Choroid plexus epithelial cell (primary cell): ENCODE measurements around the gene SPACA9.

Source experiments
- DNase-seq: peaks from one replicate; pipeline ENCODE4 v3.0.0-alpha.2; 2010; ENCODE audit warnings: low read depth
- H3K4me3 ChIP-seq: 2 replicates; pipeline ENCODE4 v1.5.1; 2011; ENCODE audit warnings: low read depth, mild to moderate bottlenecking, control low read depth, low read length, moderate library complexity
- TF ChIP-seq, protein P1 (sequence below): conservative IDR thresholded peaks from 2 replicates; pipeline ENCODE4 v1.5.1; 2011; ENCODE audit warnings: low read depth, mild to moderate bottlenecking, control low read depth, inconsistent platforms, low read length, moderate library complexity

The SPACA9 gene

DNA sequence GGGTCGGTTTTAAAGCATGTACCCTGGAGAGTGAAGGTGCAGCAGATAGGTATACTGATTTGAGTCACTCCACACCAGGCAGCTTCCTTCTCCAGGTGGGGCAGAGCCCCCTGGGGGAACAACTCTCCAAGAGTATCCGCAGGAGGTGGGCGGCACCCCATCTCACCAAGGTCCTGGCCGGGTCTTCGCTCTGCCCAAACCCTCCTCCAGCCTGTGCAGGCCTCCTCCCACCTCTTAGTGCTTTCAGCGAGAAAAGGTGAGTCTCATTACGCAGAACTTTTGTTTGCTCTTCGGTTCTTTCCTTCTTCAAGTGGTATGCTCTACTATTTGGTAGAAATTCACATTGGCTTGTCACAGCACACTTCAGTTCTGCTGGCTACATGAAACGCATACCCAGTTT is 13.7 kb downstream of the SPACA9 start:
- H3K4me3 ChIP-seq = no peak overlapping the region
- TF ChIP-seq, protein P1, sequence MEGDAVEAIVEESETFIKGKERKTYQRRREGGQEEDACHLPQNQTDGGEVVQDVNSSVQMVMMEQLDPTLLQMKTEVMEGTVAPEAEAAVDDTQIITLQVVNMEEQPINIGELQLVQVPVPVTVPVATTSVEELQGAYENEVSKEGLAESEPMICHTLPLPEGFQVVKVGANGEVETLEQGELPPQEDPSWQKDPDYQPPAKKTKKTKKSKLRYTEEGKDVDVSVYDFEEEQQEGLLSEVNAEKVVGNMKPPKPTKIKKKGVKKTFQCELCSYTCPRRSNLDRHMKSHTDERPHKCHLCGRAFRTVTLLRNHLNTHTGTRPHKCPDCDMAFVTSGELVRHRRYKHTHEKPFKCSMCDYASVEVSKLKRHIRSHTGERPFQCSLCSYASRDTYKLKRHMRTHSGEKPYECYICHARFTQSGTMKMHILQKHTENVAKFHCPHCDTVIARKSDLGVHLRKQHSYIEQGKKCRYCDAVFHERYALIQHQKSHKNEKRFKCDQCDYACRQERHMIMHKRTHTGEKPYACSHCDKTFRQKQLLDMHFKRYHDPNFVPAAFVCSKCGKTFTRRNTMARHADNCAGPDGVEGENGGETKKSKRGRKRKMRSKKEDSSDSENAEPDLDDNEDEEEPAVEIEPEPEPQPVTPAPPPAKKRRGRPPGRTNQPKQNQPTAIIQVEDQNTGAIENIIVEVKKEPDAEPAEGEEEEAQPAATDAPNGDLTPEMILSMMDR = no peak

DNA sequence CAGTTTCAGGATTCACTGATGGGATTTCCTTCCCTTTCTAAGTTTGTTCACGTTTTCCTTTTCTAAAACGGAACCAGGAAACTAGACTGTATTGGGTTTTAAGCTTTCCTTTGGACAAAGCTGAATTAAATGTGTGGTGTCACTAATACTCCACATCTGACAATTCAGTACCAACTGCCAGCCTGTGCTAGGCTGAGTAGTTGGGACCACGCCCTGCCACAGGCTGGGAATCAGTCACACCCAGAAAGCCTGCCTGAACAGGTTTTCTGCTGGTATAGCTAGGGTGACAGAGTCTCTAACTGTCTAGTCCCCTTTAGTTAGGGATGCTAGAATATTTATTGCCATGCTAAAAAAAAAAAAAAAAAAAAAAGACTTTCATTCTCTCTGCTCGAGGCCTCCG is 15.6 kb downstream of the SPACA9 start:
- TF ChIP-seq, protein P1 = no peak
- DNase-seq = no peak
- no peak overlapping the region for H3K4me3 ChIP-seq

More for the DNA sequence above, 13.7 kb downstream of the SPACA9 start:
- no peak for DNase-seq

DNA sequence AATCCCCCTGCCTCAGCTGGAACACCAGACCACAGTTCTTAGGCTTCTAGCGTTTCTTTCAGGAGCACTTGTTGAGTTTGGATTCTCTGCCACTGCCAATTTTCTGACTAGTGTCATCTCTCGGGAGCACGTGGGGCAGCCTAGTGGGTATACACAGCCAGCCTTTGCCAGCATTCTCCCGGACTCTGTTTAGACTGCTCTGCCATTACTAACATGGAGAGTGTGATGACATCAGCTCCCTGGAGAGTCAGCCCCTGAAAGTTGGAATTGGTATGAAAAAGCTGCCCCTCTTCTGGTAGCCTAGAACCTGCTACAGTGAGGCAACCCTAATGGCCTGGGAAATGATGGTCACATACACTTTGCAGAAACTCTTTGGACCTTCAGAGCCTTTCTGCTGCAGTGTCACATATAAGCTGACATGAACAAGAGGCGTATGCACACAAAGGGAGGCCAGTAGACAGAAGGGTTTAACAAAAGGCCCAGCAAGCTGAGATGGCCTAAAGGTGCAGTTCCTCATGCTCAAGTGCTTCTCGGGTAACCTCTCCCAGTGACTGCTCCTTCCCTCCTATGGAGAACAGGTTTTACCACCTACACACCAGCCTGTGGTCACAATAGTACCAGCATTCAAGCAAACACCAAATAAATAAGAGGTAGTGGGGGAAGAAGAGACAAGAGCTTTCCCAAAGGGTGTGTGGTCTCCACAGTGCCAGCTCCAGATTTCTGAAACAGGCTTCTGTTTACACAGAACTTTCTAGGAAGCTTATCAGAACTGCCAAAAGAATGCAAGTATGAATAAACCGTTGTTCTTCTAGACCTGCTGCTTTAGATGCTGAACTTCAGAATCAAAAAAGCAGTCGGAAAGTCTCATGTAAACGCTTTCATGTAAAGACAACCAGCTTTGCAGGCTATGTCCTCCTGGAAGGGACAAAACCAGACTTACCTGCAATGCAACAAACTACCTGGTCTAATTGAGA is 16.5 kb downstream of the SPACA9 start:
- TF ChIP-seq, protein P1 = no peak
- DNase-seq = no peak
- H3K4me3 ChIP-seq = no peak overlapping the region

DNA sequence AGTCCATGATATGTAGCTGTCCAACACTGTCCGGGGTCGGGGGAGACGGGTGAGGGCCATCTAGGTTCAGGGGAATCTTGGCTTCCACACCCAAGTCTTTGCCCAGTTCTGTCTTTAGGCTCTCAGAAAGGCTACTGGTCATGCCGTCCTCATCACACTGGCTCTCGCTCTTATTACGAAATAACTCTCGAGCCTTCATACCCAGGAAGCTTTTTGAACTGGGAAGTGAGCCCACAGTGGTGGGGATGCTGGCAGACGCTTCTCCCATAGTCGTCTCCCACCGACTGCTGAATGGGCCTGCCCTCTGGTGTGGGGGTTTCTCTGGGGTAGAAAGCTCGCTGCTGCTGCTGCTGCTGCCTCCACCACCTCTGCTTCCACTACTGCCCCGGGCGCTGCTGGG is 17.6 kb downstream of the SPACA9 start:
- DNase-seq = no peak
- TF ChIP-seq, protein P1 = no peak
- no peak overlapping the region for H3K4me3 ChIP-seq

DNA sequence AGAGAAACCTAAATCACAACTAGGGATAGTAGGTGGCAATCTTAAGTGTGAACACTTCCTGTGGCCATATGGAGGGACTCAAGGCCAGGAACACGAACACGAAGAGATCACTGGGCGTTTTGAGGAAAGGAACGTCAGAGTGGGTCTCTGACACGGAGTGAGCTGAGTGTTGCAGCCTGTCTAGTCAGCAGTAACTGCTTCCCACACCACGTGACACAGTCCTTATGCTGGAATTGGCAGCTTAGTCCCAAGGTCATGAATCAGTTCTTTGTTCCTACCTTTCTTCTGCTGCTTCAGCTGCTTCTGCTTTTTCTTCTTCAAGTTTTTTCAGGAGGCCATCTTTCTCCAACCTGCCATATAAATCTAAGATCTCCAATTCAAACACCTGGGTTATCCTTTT is 18.2 kb downstream of the SPACA9 start:
- no peak overlapping the region for H3K4me3 ChIP-seq
- TF ChIP-seq, protein P1 = no peak
- DNase-seq = no peak

DNA sequence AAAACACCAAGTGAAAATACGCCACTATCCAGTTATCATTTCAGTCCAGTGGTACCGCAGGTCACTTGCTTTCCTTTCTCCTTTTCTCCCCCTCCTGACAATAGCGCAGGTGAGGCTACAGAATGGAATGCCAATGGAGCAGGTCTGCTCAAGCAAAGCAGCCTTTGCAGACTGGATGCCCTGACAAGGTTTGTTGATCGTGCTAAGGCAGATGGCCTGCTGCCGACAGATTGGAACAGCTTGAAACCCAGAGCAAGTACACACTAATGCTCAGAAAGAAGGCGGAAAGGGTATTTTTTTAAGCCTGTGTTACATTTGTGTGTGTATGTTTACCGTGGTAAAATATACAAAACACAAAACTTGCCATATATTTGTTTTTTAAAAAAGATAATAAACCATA is 19.4 kb downstream of the SPACA9 start:
- no peak overlapping the region for H3K4me3 ChIP-seq
- DNase-seq = no peak
- TF ChIP-seq, protein P1 = no peak
